Neuron (in vitro differentiated cells): ENCODE data around the gene PLXNA4.

ENCODE experiments used
- H2AFZ ChIP-seq: one replicate; pipeline ENCODE4 v1.6.1; 2013; ENCODE audit warnings: low read depth, mild to moderate bottlenecking, inconsistent platforms, low read length, moderate library complexity
- H3K27me3 ChIP-seq: one replicate; pipeline ENCODE4 v1.6.1; 2013; ENCODE audit warnings: low read length; ENCODE audit not compliant: insufficient read depth
- H3K36me3 ChIP-seq: one replicate; pipeline ENCODE4 v1.6.1; 2013; ENCODE audit warnings: low read length; ENCODE audit not compliant: insufficient read depth
- H3K4me1 ChIP-seq: one replicate; pipeline ENCODE4 v1.6.1; 2013; ENCODE audit warnings: low read length; ENCODE audit not compliant: insufficient read depth
- H3K4me3 ChIP-seq: 2 replicates; pipeline ENCODE4 v1.5.1; 2013; ENCODE audit warnings: mild to moderate bottlenecking, low read length, moderate library complexity
- H3K9me3 ChIP-seq: one replicate; pipeline ENCODE4 v1.6.1; 2013; ENCODE audit warnings: low read length

The PLXNA4 gene

DNA sequence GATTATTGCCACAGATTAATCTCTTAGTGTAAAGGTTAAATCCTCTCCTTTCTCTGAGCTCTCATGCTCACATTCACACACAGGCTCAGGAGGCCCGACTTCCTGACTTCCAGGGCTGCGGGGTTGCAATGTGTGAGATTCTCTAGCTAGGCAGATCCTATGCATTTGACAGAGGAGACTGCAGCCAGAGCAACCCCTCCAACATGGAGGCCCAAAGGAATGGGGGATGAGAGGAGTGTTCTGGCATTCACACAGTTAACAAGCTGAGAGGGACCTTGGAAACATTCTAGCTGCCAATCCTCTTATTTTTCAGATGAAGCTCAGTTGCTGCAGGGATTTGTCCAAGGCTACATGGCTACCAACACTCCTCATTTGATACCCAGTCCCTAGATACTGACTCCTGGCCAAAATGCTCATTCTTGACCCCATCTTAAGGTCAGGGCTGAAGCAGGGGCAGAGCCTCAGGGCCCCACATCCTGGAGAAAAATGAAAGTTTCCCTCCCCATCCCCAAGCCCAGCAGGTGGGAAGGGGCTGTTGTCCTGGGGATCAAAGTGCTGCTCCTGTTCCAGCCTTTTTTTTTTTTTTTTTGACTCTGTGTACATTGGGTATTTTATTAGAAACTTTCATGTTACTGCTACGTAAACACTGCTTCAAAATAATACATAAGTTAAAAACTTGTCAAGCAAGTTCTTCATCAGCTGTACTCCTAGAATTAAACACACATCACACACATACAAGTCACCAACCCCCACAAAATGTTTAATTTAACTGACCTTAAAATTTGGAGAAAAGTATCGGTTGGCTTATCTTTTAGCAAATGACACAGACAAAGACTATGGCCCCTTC lies 325.6 kb downstream of the PLXNA4 start:
- H3K9me3 ChIP-seq, result no peaks in the 10 kb centered on the region
- no peaks in the 10 kb centered on the region for H3K27me3 ChIP-seq
- no peaks in the 10 kb centered on the region for H3K4me1 ChIP-seq
- no peak overlapping the region for H2AFZ ChIP-seq
- no peaks in the 10 kb centered on the region for H3K36me3 ChIP-seq
- no peak overlapping the region for H3K4me3 ChIP-seq

DNA sequence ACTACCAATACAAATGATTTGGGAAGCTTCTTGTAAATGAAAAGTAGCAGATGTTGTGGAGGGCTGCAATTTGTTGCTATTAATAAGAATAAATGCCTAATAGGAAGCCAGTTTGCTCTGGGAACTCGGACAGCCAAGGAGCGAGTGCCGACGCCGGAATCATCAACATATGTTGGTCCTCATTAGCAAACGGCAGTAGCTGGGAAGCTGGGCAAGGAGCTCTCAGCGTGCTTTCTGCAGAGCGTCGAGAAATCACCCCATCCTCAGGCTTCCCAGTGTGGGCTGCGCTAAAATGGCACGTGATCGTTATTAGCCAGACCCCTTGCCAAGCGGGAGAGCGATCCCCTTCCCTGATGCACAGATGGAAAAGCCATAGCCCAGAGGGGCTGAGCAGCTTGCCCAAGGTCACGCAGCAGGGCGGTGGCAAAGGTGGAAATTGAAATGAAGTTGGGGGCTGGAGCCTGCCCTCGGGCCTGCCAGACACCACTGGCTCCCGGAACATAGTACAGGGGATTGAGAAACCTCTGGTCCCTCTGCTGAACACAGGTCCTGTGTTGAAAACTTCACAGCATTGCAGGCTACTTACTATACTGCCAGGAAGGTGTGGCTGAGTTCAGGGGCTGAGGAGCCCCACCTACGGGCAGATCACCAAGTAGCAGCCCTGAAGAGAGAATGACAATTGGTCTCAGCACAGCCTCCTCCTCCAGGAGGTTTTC lies 326.9 kb downstream of the PLXNA4 start:
- H3K4me3 ChIP-seq, result no peak overlapping the region

DNA sequence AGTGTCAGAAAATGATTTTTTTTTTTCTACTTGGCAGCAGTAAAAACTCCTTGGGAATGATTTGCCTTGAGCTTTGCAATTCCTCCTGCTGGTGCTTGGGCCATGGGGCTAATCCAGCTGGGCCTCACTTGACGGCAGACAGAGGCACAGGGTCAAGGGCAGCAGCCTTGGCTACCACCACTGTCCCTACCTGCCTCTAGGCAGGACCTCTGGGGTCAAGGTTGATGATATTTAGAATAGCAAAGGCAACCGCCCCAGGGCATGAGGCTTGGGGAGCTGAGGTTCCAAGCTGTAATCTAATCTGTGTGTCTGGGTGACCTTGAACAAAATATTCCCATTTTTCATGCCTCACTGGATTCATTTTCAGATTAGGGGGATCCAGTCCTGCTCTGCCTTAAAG lies 327.4 kb downstream of the PLXNA4 start:
- H3K9me3 ChIP-seq, result no peaks in the 10 kb centered on the region
- no peak overlapping the region for H3K4me3 ChIP-seq
- H3K36me3 ChIP-seq, result no peaks in the 10 kb centered on the region
- no peaks in the 10 kb centered on the region for H3K4me1 ChIP-seq
- no peaks in the 10 kb centered on the region for H3K27me3 ChIP-seq
- H2AFZ ChIP-seq, result no peak overlapping the region

More for the DNA sequence above, 326.9 kb downstream of the PLXNA4 start:
- Histone ChIP-seq H3K4me1 (no peaks in the 10 kb centered on the region), H3K27me3 (no peaks in the 10 kb centered on the region), H3K36me3 (no peaks in the 10 kb centered on the region), H3K9me3 (no peaks in the 10 kb centered on the region), H2AFZ (no peak overlapping the region)

DNA sequence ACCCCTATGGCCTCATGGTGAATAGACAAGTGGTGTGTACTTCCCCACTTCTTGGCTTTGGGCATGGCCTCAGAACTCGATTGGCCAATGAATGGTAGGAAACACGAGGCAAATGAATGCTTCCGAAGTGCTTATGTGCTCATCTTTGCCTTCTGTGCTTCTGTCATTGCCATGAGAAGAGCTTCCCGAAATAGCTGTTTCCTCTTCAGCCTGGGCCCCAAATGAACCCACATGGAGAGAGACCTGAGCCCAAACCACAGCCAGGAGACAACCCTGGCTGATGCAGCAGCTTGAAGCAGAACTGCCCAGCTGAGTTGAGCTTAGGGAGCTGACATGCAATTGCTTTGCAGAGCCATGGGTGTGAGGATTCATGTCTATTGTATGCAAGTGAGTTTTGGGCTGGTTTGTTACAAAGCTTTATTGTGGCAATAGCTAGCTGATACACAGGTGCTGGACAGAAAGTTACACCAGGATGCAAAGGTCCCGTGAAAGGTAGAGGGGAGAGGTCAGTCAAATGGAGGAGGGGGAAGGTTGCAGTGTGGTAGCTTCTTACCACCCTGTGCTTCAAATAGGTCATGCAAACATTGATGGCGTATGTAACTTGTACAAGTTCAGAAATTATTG lies 328.2 kb downstream of the PLXNA4 start:
- H3K4me1 ChIP-seq, result no peaks in the 10 kb centered on the region
- no peak overlapping the region for H2AFZ ChIP-seq
- no peak overlapping the region for H3K4me3 ChIP-seq
- no peaks in the 10 kb centered on the region for H3K27me3 ChIP-seq
- no peaks in the 10 kb centered on the region for H3K9me3 ChIP-seq
- H3K36me3 ChIP-seq, result no peaks in the 10 kb centered on the region

DNA sequence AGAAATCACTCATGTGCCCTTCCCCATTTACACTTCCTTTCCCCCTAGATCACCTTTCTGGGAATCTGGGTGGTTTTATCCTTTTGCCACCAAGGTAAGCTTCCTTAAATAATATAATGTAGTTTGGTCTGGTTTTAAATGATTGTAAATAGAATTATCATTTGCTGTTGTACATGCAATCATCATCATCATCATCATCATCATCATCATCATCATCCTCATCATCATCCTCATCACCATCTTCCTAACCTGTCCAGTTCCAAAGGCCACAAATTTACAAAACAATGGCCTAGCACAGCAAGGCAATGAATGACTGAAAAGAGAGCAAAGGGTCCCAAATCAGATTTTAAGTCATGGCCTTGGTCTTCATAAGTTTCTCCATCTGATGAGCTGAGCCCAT lies 329.7 kb downstream of the PLXNA4 start:
- Histone ChIP-seq H3K4me3 (no peak overlapping the region), H3K4me1 (no peaks in the 10 kb centered on the region), H3K9me3 (no peaks in the 10 kb centered on the region), H3K36me3 (no peaks in the 10 kb centered on the region), H2AFZ (no peak overlapping the region), H3K27me3 (no peaks in the 10 kb centered on the region)

DNA sequence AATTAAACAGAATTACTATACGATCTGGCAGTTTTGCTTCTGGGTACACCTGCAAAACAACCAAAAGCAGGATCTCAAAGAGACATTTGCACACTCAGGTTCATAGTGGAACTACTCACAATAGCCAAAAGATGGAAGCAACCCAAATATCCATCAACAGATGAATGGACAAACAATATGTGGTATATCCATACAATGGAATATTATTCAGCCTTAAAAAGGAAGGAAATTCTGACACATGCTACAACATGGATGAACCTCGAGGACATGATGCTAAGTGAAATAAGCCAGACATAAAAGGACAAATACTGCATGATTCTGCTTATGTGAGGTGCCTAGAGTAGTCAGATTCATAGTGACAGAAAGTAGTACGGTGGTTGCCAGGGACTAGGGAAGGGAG lies 330.7 kb downstream of the PLXNA4 start:
- H3K27me3 ChIP-seq, result no peaks in the 10 kb centered on the region
- H3K36me3 ChIP-seq, result no peaks in the 10 kb centered on the region

DNA sequence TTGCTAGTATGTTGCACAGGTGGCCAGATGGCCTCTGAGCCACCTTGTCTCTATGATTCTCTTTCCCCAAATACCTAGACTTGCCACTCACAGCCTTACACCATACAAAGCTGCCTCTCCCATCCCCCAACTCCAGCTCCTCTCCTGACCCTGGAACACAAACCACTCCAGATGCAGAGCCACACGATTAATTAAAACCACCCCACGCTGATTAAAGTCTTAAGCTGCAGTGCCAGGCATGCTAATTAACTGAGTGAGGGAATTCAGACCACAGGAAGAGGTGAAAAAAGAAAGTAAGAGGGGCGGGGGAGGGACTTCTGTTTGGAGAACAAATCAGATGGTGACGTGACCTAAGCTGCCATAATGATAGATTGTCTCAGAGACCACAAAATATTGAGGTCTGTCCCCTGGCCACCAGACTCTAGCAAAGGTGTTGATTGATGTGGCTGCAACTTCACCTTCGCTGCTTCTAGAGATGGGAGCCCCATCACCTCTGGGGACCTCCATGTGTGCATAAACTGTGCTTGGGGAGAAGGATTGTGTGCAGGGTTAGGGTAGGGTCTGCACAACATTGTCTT lies 331.3 kb downstream of the PLXNA4 start:
- no peaks in the 10 kb centered on the region for H3K4me1 ChIP-seq
- no peak overlapping the region for H2AFZ ChIP-seq
- H3K4me3 ChIP-seq, result no peak overlapping the region
- no peaks in the 10 kb centered on the region for H3K9me3 ChIP-seq
- H3K27me3 ChIP-seq, result no peaks in the 10 kb centered on the region
- H3K36me3 ChIP-seq, result no peaks in the 10 kb centered on the region

More for the DNA sequence above, 330.7 kb downstream of the PLXNA4 start:
- no peaks in the 10 kb centered on the region for H3K9me3 ChIP-seq
- H2AFZ ChIP-seq, result no peak overlapping the region
- H3K4me1 ChIP-seq, result no peaks in the 10 kb centered on the region
- H3K4me3 ChIP-seq, result no peak overlapping the region

DNA sequence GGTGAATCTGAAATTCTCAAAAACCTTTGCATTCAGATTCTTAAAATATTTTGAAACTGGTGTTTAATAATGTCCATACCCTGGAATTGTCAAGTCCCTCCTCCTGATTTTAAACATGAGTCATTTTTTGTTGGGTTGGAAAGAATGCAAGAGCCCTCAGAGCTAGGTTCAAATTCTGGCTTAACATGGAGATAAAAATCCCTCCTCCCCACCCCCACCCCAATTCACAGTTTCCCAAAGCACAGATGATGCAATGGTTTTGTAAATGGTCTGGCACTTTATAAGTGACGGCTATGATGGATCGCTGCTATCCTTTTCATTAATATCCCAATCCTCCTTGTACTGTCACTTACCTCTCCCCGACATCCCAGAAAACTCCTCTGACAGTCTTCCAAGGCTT lies 332.8 kb downstream of the PLXNA4 start:
- H3K36me3 ChIP-seq, result no peaks in the 10 kb centered on the region
- H3K9me3 ChIP-seq, result no peaks in the 10 kb centered on the region
- H3K27me3 ChIP-seq, result no peaks in the 10 kb centered on the region
- no peak overlapping the region for H2AFZ ChIP-seq
- H3K4me3 ChIP-seq, result no peak overlapping the region
- H3K4me1 ChIP-seq, result no peaks in the 10 kb centered on the region

DNA sequence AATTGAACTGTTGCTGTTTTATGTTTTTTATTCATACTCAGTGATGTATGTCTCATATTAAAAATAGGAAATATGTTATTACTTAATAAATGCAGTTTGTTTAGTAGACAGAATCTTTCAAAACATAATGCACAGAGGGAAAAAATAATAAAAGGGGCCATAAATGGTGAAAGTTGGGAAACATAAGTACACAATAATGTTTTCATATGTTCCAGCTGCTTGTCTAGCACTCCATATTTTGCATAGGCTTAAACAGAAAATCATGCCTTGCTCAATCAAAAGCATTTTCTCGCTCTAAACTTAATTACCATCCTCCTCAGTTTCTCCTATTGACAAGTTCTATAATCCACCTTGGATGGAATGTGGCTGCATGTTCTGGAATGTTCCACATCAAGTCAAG lies 333.2 kb downstream of the PLXNA4 start:
- H3K9me3 ChIP-seq, result no peaks in the 10 kb centered on the region
- H2AFZ ChIP-seq, result no peak overlapping the region
- no peak overlapping the region for H3K4me3 ChIP-seq
- no peaks in the 10 kb centered on the region for H3K4me1 ChIP-seq
- no peaks in the 10 kb centered on the region for H3K36me3 ChIP-seq
- no peaks in the 10 kb centered on the region for H3K27me3 ChIP-seq

DNA sequence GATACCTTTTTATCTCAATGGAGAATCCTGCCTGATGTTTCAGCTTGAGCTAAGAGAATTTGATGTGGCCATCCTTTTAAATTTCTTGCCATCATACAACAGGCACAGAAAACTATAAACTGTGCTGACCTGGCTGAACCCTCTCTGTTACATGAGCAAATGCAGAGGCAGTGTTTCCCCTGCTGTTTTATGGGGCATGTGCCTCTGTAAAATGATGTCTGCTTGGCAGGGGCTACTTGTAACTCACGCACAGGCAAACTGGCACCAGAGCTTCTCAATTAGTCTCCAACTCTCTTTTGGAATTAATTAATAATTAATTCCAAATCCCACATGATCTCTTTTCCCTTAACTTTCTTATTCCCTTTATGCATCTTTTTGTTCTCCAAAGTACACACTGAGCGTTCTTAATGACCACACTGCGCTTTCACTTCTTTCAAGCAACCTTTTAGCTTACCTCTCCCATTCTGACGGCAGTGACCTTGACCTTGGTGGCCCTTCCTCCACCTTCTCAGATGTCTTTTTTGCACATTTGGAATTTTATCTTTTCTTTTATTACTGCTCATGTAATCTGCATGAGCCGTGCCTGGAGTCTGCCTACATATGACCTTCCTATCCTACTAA lies 334.0 kb downstream of the PLXNA4 start:
- Histone ChIP-seq H3K4me3 (no peak overlapping the region), H3K9me3 (no peaks in the 10 kb centered on the region), H3K4me1 (no peaks in the 10 kb centered on the region), H3K36me3 (no peaks in the 10 kb centered on the region), H3K27me3 (no peaks in the 10 kb centered on the region), H2AFZ (no peak overlapping the region)

DNA sequence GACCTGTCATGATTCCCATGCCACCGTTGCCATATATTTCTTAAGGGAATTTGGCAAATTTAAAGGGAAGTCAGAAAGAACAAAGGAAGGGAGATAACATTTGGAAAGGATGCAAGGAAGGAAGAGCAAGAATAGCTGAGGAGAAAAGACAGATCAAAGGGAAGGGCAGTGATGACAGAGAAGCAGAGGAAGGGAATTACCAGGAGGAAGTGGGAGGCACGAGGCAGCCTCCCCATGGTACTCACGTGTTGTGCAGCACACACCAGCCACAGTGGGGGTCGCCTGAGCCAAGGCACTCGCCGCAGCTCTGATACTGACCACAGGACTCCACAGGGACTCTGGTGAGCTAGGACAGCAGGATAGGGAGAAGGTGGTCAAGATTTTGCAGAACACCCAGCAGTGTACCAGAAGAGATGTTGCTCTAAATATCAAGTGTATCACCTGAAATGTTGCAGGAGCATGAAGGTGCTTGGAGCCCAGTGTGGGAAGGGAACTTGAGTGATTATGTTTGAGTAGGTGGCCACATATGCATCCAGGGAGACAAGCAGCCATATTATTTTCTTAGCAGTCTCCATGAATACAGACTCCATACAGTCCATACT lies 335.3 kb downstream of the PLXNA4 start:
- Histone ChIP-seq H3K4me1 (no peaks in the 10 kb centered on the region), H3K9me3 (no peaks in the 10 kb centered on the region), H3K4me3 (no peak overlapping the region), H3K36me3 (no peaks in the 10 kb centered on the region), H3K27me3 (no peaks in the 10 kb centered on the region), H2AFZ (no peak overlapping the region)

DNA sequence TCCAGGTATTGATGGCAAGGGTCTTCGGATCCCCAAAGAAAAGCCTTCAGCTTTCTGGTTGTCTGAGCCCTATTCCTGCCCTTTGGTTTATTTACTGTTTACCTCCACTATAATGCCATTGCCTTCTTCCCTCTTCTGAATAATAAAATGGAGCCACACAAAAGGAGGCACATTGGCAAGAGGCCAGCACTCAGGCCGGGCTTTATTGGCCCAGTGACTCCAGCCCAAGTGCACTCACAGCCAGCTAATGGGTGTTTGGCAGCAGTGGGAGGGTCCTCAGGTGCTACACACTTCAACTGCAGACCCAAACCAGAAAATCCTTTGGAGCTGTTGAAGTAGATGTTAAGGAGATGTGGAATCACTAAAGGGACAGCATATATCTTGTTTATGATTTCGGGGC lies 336.0 kb downstream of the PLXNA4 start:
- no peak overlapping the region for H3K4me3 ChIP-seq
- H3K9me3 ChIP-seq, result no peaks in the 10 kb centered on the region
- H2AFZ ChIP-seq, result no peak overlapping the region
- no peaks in the 10 kb centered on the region for H3K36me3 ChIP-seq
- no peaks in the 10 kb centered on the region for H3K4me1 ChIP-seq
- no peaks in the 10 kb centered on the region for H3K27me3 ChIP-seq
